Left lung (tissue), 10 donors: ENCODE data around the gene ARPC4. TPM values are rescaled to one million over a fixed set of nuclear protein-coding genes. Genes with fewer than 3 reads are reported as not detected.
A peak's percentile ranks its signal among the peaks of the same experiment; 100 is the strongest.
"Not testable (repeated sequence)": the region's sequence is repeated elsewhere in the genome, so short reads cannot be mapped to it uniquely, and the experiment has no call there.

ENCODE experiments used
- ATAC-seq: fragments of 200-7000 bp; cut with Tn5 transposase; one replicate; pipeline ENCODE4 v1.9.1; 2020; ENCODE audit warnings: moderate library complexity
- DNase-seq, 4 donors: peaks; one replicate each; pipeline ENCODE4 v3.0.0-alpha.2; 2013 to 2020
- H3K27ac ChIP-seq, 2 donors: fragments of 200-600 bp; sonication (generic) in 1 of 2; one replicate each; pipeline versions ENCODE4 v1.5.0 to v1.8.0; 2020 to 2021
- H3K27me3 ChIP-seq, 2 donors: fragments of 200-600 bp; sonication (generic) in 1 of 2; one replicate each; pipeline versions ENCODE4 v1.5.0 to v1.8.0; 2020 to 2021
- H3K36me3 ChIP-seq, 2 donors: fragments of 200-600 bp; sonication (generic) in 1 of 2; one replicate each; pipeline versions ENCODE4 v1.5.0 to v1.8.0; 2020 to 2021
- H3K4me1 ChIP-seq, 2 donors: fragments of 200-600 bp; one replicate each; pipeline ENCODE4 v1.8.0; 2021
- H3K4me3 ChIP-seq, 2 donors: fragments of 200-600 bp; sonication (generic) in 1 of 2; one replicate each; pipeline versions ENCODE4 v1.5.0 to v1.8.0; 2020 to 2021; ENCODE audit warnings: mild to moderate bottlenecking in 1 of 2
- H3K9me3 ChIP-seq, 2 donors: fragments of 200-600 bp; sonication (generic) in 1 of 2; one replicate each; pipeline versions ENCODE4 v1.5.0 to v1.8.0; 2020 to 2021
- CTCF ChIP-seq, 2 donors: fragments of 200-600 bp; sonication (generic) in 1 of 2; IDR thresholded peaks; one replicate each; pipeline versions ENCODE4 v1.5.0 to v1.8.0; 2021; ENCODE audit warnings: antibody characterized with exemption in 2 of 2
- intact Hi-C, 2 donors: fragments of 100-400 bp; cut with DNase I; formaldehyde crosslinking; loops; one replicate each; pipeline versions ENCODE4 v1.11.2 to v1.14.2; 2022
- polyA plus RNA-seq, 6 donors: library from polyadenylated mRNA; unstranded; fragments of 120-200 nt; gene quantifications; one replicate each; pipeline ENCODE4 v1.2.1, GENCODE V29; 2013; ENCODE audit not compliant: insufficient read length in 6 of 6
- total RNA-seq, 2 donors: library from RNA; stranded (reverse); fragmentation: NEBNext Ultra II Directional; extraction: Animal tissue kit (Norgen Biotek cat#: 25700); gene quantifications; one replicate each; pipeline ENCODE4 v1.2.1, GENCODE V29; 2021
- donor health status: DM: no; HTN: yes; CAD: no.
- donor health status: DM: no; HTN: no; CAD: no.

Gene ARPC4
- total and polyA plus RNA-seq, 8 donors, result 87.7 to 193 (median 112) TPM

GRCh38 chr3:9843715-9844438 lies 51.0 kb downstream of the ARPC4 start, which contains the start of gene RPUSD3:
RPUSD3 (minus strand) TSS chr3:9844008; CDS start chr3:9843990, 18 bp downstream.
- intact Hi-C loops, result no loop called here
- H3K27ac ChIP-seq, result peak within 1 kb of the TSS; percentile 74 to 79
- ATAC-seq (peak; percentile 99), DNase-seq (peak; percentile 98 to 99 (median 98))
- TF ChIP-seq CTCF (IDR thresholded peaks at IDR 0.05), result no peak
- H3K4me1 ChIP-seq, result peaks cover 10 to 21% of the 10 kb centered on the region in 2 donors
- H3K36me3 ChIP-seq, result peaks cover 0 to 30% of the 10 kb centered on the region in 2 donors
- H3K9me3 ChIP-seq, result no peaks in the 10 kb centered on the region
- peak within 1 kb of the TSS; percentile 79 to 82 for H3K4me3 ChIP-seq
- no peaks in the 10 kb centered on the region for H3K27me3 ChIP-seq

GRCh38 chr3:9846231-9846630 lies 53.3 kb downstream of the ARPC4 start:
- Histone ChIP-seq H3K4me1 (peaks cover 10 to 22% of the 10 kb centered on the region in 2 donors), H3K9me3 (no peaks in the 10 kb centered on the region), H3K27ac (no peak overlapping the region), H3K27me3 (no peaks in the 10 kb centered on the region), H3K4me3 (no peak overlapping the region), H3K36me3 (peaks cover 0 to 6% of the 10 kb centered on the region in 2 donors)
- TF ChIP-seq CTCF (IDR thresholded peaks at IDR 0.05), result no peak
- ATAC-seq, result no peak
- intact Hi-C loops, result no loop called here
- DNase-seq, result no peak

GRCh38 chr3:9846931-9847488 lies 54.1 kb downstream of the ARPC4 start:
- peaks cover 10 to 22% of the 10 kb centered on the region in 2 donors for H3K4me1 ChIP-seq
- H3K9me3 ChIP-seq, result no peaks in the 10 kb centered on the region
- H3K27me3 ChIP-seq, result no peaks in the 10 kb centered on the region
- DNase-seq, result no peak
- no peak overlapping the region for H3K27ac ChIP-seq
- H3K4me3 ChIP-seq, result no peak overlapping the region
- TF ChIP-seq CTCF (IDR thresholded peaks at IDR 0.05), result no peak
- ATAC-seq, result no peak
- intact Hi-C loops, result no loop called here
- H3K36me3 ChIP-seq, result no peaks in the 10 kb centered on the region

- H3K4me3 ChIP-seq, H3K27me3 ChIP-seq, H3K27ac ChIP-seq, DNase-seq, H3K9me3 ChIP-seq, H3K36me3 ChIP-seq, intact Hi-C loops, ATAC-seq: not testable (repeated sequence)
- peaks cover 7 to 14% of the 10 kb centered on the region in 2 donors for H3K4me1 ChIP-seq
Observed at GRCh38 chr3:9847870-9848269, 55.0 kb downstream of the ARPC4 start.

GRCh38 chr3:9848860-9849259 lies 56.0 kb downstream of the ARPC4 start:
- H3K9me3 ChIP-seq, H3K4me1 ChIP-seq, H3K27me3 ChIP-seq, intact Hi-C loops, ATAC-seq, H3K4me3 ChIP-seq, H3K36me3 ChIP-seq, DNase-seq, H3K27ac ChIP-seq: not testable (repeated sequence)
- TF ChIP-seq CTCF (IDR thresholded peaks at IDR 0.05), result peak; percentile 34 to 51

GRCh38 chr3:9851383-9851782 lies 58.5 kb downstream of the ARPC4 start:
- H3K4me1 ChIP-seq, intact Hi-C loops, H3K9me3 ChIP-seq, H3K27ac ChIP-seq, H3K36me3 ChIP-seq, H3K4me3 ChIP-seq, ATAC-seq, H3K27me3 ChIP-seq, DNase-seq: not testable (repeated sequence)

- H3K4me3 ChIP-seq, H3K4me1 ChIP-seq, H3K27ac ChIP-seq, H3K36me3 ChIP-seq, H3K9me3 ChIP-seq, intact Hi-C loops, H3K27me3 ChIP-seq, ATAC-seq, DNase-seq: not testable (repeated sequence)
Observed at GRCh38 chr3:9851926-9852325, 59.0 kb downstream of the ARPC4 start.
